Measurements from ENCODE around the gene TSPOAP1.

Gene TSPOAP1

DNA sequence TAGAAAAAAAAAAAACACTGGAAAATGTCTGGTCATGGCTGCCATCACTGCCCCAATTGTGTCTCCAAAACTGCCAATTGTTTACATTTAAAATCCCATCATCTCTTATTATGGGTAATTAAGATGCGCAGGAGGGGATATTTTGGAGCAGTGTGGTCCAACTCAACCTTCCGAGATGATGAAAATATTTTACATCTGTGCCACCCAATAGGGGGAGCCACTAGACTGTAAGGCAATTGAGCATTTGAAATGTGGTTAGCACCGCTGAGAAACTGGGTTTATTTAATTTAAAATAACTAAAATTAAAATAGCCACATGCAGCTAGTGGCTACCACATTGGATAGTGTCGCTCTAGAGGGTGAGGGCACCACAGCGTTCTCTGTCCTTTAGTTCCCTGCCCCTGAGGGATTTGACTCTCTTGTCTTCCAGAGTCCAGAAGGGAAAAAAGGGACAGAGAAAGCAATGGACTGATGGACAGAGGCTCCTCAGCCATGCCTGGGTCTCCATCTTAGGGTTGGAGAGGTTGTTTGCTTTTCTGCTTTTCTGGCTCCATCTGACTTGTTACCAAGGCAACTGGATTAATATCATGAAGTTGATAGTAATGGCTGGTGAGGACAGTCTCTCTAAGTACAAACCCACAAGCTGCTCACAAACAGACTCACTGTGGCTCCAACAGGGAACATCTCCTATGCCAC, 51.3 kb downstream of the TSPOAP1 start:
- peaks cover 84 to 87% of the 10 kb centered on the region in 2 experiments for H3K4me1 ChIP-seq (ENCODE audit: control insufficient read depth in 1 of 2, insufficient read depth in 1 of 2, low read depth in 1 of 2, low read length in 1 of 2)
- TF ChIP-seq, protein P1, sequence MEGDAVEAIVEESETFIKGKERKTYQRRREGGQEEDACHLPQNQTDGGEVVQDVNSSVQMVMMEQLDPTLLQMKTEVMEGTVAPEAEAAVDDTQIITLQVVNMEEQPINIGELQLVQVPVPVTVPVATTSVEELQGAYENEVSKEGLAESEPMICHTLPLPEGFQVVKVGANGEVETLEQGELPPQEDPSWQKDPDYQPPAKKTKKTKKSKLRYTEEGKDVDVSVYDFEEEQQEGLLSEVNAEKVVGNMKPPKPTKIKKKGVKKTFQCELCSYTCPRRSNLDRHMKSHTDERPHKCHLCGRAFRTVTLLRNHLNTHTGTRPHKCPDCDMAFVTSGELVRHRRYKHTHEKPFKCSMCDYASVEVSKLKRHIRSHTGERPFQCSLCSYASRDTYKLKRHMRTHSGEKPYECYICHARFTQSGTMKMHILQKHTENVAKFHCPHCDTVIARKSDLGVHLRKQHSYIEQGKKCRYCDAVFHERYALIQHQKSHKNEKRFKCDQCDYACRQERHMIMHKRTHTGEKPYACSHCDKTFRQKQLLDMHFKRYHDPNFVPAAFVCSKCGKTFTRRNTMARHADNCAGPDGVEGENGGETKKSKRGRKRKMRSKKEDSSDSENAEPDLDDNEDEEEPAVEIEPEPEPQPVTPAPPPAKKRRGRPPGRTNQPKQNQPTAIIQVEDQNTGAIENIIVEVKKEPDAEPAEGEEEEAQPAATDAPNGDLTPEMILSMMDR (IDR thresholded peaks at IDR 0.05) = peak; percentile 17
- peak overlapping the region; percentile 28 to 66 for H3K4me3 ChIP-seq (ENCODE audit: low read depth in 1 of 2, low read length in 1 of 2)
- H3K36me3 ChIP-seq = no peaks in the 10 kb centered on the region
- no peaks in the 10 kb centered on the region for H3K27me3 ChIP-seq
- H3K9me3 ChIP-seq = no peaks in the 10 kb centered on the region
- H3K27ac ChIP-seq = no peak overlapping the region

DNA sequence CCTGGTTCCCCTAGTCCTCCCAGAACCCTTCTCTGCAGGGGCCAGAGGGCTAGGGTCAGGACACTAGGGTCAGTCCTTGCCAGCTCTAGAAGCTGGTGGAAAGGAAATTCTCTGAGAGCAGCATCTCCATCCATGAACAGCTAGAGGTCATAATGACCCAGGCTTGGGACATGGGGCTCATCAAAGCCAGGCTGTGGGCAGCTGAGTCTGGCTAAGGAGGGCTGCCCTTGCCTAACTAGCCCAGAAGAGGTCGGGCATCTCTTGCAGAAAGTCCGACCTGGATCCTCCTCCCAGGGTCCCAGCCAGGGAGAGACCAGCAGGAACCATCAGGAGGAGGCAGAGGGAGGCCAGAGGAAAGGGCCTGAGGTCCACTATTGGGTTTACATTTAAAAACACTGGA, 52.2 kb downstream of the TSPOAP1 start:
- TF ChIP-seq, protein P1 (IDR thresholded peaks at IDR 0.05) = no peak
- H3K4me3 ChIP-seq (ENCODE audit: low read depth in 1 of 2, low read length in 1 of 2) = no peak overlapping the region

DNA sequence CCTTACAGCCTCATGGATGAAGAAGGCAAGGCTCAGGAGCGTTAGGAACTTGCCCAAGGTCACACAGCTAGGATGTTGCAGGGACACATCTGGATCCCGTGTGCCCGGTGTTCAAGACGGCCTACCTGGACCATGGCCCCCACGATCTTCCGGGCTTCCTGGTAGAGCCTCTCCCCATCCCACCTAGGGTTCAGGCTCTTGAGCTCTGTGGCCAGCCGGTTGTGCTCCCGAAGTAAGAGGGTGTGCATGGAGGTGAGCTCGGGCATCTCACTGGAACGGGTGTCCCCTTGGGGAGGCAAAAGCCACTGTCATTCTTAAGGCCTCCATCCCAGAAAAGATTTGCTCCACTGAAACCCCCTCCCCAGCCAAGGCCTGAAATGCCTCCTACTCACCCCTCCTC, 53.2 kb downstream of the TSPOAP1 start:
- H3K4me3 ChIP-seq (ENCODE audit: low read depth in 1 of 2, low read length in 1 of 2) = no peak overlapping the region
- H3K9me3 ChIP-seq = no peaks in the 10 kb centered on the region
- TF ChIP-seq, protein P1 (IDR thresholded peaks at IDR 0.05) = no peak
- no peaks in the 10 kb centered on the region for H3K36me3 ChIP-seq
- no peaks in the 10 kb centered on the region for H3K27me3 ChIP-seq
- no peak overlapping the region for H3K27ac ChIP-seq
- H3K4me1 ChIP-seq (ENCODE audit: control insufficient read depth in 1 of 2, insufficient read depth in 1 of 2, low read depth in 1 of 2, low read length in 1 of 2) = peaks cover 69 to 77% of the 10 kb centered on the region in 2 experiments

More for the DNA sequence above, 52.2 kb downstream of the TSPOAP1 start:
- H3K27ac ChIP-seq = no peak overlapping the region
- no peaks in the 10 kb centered on the region for H3K9me3 ChIP-seq
- H3K4me1 ChIP-seq (ENCODE audit: control insufficient read depth in 1 of 2, insufficient read depth in 1 of 2, low read depth in 1 of 2, low read length in 1 of 2) = peaks cover 77 to 79% of the 10 kb centered on the region in 2 experiments
- H3K36me3 ChIP-seq = no peaks in the 10 kb centered on the region
- H3K27me3 ChIP-seq = no peaks in the 10 kb centered on the region

DNA sequence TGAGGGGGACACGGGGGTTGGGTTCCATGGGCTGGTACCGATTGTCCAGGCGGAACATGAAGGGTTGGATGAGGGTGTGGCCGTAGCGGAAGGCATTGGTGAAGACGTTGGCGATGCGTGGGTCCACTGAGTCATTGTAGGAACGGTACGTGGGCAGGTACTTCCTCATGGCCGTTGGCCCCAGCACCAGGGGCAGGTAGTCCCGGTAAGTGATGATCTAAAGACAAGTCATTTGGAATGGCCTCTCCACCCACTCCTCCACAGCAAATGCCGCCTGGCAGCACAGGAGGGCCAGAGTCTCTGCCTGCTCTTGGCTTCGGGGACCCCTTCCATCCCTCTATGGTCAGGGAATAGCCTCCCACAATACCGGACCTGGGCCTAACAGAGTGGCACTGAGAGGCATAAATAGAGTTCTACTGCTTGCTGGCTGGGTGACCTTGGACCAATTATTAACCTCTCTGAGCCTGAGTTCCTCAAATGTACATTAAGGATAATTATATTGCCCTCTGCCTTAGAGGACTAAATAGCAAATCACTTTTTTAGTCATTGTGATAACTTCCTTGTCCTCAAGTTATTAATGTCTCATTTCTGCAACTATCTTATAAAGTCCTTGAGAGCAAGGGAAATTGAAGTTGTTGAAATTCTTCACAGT, 55.0 kb downstream of the TSPOAP1 start:
- no peaks in the 10 kb centered on the region for H3K27me3 ChIP-seq
- H3K4me3 ChIP-seq (ENCODE audit: low read depth in 1 of 2, low read length in 1 of 2) = no peak overlapping the region
- peaks cover 52 to 60% of the 10 kb centered on the region in 2 experiments for H3K4me1 ChIP-seq (ENCODE audit: control insufficient read depth in 1 of 2, insufficient read depth in 1 of 2, low read depth in 1 of 2, low read length in 1 of 2)
- no peak overlapping the region for H3K27ac ChIP-seq
- H3K9me3 ChIP-seq = no peaks in the 10 kb centered on the region
- H3K36me3 ChIP-seq = no peaks in the 10 kb centered on the region
- TF ChIP-seq, protein P1 (IDR thresholded peaks at IDR 0.05) = no peak

DNA sequence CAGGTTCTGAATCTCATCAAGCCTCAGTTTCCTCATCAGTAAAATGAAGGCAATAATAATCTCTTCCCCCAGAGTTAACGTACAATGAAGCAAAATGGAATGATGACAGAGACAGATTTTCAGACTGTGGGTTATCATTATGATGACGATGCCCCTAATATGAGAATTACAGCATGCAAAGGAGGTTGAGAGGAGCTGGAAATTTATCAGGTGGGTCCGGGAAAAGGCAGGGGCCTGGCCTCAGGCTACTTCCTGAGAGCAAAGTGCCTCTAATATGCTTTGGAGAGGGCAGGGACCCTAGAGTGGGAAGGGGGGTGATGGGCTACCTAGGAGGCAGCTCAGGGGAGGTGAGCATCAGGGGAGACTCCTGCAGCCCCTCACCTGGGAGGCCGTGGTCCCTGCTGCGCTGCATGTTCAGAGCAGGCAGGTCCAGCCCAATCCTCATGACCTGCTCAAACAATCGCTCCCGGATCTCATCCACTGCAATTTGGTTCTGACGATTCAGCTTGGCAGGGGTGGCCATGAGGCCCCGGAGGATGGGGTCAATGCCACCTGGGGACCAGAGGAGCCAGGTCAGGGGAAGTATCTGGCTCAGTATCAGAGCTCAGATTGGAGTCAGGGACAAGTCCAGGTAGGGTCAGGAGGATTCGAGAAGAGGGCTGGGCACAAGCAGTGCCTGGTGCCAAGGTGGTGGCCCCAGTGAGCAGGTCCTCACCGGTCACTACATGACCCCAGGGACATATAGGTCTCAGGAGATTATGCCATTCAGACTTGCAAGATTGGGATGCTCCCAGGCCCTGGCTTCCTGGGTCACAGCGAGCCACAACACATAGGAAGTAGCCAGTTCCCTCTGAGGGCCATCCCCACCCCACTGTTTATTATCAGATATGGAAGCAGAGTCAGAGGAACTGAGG, 56.0 kb downstream of the TSPOAP1 start:
- TF ChIP-seq, protein P1 (IDR thresholded peaks at IDR 0.05) = no peak
- Histone ChIP-seq H3K27ac (no peak overlapping the region), H3K4me3 (ENCODE audit: low read depth in 1 of 2, low read length in 1 of 2) (no peak overlapping the region), H3K9me3 (no peaks in the 10 kb centered on the region), H3K4me1 (ENCODE audit: control insufficient read depth in 1 of 2, insufficient read depth in 1 of 2, low read depth in 1 of 2, low read length in 1 of 2) (peaks cover 43 to 54% of the 10 kb centered on the region in 2 experiments), H3K36me3 (no peaks in the 10 kb centered on the region), H3K27me3 (no peaks in the 10 kb centered on the region)
